Measurements from ENCODE around the gene SGSH.
"Not testable (repeated sequence)": the region's sequence is repeated elsewhere in the genome, so short reads cannot be mapped to it uniquely, and the experiment has no call there.

Gene SGSH

DNA sequence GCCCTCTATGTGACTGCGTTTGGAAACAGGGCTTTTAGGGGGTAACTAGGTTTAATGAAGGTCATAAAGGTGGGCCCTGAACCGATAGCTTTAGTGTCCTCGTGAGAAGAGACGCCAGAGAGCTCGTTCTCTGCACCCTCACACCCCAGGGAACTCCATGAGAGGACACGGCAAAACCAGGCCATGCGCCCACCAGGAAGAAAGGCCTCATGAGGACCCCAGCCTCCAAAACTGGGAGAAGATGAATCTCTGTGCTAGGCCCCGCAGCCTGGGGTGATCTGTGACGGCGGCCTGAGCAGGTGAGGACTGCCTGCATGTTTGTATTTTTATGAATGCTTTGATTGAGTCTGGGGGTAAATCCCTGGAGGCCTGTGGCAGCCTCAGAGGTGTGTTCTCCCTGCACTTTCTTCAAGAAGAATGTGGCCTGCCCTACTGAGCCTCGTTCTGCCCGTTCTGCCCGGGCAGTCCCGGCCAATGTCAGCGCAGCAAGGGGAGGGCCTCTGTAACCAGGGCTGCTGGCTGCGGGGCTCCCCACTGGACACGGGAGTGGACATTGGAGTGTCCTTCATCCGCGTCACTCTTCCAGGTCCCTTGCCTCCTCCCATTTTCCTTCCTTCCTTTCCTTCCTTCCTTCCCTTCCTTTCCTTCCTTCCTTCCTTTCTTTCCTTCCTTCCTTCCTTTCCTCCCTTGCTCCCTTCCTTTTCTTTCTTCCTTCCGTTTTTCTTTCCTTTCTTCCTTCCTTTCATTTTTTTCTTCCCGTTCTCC lies 33.7 kb upstream of the SGSH start:
- no peak for DNase-seq (ENCODE audit: low spot score)

DNA sequence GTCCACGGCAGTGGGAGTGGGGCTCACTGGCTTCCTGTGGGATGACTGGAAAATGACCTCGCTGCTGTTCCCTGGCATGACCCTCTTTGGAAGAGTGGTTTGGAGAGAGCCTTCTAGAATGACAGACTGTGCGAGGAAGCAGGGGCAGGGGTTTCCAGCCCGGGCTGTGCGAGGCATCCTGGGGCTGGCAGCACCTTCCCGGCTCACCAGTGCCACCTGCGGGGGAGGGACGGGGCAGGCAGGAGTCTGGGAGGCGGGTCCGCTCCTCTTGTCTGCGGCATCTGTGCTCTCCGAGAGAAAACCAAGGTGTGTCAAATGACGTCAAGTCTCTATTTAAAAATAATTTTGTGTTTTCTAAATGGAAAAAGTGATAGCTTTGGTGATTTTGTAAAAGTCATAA lies 32.7 kb upstream of the SGSH start:
- DNase-seq (ENCODE audit: low spot score), result peak; percentile 89

DNA sequence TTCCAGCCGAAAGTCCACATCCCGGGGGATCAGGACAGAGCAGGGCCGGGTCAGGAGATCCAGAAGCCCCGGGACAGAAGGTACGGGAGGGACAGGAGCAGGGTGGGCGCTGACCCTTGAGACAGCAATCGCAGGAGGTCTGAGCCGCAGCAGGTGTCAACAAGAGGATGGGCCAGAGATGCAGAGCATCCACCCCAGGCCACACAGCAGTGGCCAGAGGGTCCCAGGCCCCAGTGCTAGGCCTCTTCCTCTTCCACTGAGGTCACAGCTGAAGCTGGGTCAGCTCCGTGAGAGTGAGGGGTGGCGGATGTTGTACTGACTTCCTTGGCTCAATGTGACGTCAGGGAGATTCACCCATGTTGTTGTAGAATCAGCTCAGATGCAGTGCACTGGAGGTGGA lies 31.8 kb upstream of the SGSH start:
- no peak for DNase-seq (ENCODE audit: low spot score)

DNA sequence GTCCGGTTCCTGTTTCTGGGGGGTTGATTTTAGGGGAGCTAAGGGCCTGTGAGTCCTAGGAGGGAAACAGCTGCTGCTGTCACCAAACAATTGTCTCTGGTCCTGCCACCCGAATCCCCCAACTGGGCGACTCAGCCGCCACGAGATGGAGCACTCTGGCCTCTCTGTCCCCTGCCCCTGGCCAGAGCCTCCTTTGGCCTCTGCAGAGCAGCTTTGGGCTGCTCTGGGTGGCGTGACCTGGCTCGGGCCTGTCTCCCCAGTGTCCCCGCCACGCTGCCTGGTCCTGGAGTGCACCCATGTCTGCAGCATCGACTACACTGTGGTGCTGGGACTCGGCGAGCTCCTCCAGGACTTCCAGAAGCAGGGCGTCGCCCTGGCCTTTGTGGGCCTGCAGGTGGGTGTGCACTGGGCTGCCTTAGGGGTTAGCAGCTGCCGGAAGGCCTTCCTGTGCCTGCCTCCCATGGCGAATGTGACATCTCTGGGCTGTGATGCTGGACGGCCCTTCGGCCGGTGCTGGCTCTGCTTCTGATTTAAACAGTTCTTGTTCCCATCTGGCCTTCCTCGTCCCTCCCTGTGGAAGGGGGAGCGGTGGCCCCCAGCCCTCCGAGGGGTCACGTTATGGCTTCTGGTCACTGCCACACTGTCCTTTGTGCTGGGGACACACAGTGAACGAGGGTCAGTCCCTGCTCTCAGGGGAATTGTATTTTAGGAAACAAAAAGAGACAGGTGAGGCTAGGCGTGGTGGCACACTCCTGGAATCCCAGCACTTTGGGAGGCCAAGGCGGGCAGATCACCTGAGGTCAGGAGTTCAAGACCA lies 29.0 kb upstream of the SGSH start:
- DNase-seq (ENCODE audit: low spot score), result no peak

DNA sequence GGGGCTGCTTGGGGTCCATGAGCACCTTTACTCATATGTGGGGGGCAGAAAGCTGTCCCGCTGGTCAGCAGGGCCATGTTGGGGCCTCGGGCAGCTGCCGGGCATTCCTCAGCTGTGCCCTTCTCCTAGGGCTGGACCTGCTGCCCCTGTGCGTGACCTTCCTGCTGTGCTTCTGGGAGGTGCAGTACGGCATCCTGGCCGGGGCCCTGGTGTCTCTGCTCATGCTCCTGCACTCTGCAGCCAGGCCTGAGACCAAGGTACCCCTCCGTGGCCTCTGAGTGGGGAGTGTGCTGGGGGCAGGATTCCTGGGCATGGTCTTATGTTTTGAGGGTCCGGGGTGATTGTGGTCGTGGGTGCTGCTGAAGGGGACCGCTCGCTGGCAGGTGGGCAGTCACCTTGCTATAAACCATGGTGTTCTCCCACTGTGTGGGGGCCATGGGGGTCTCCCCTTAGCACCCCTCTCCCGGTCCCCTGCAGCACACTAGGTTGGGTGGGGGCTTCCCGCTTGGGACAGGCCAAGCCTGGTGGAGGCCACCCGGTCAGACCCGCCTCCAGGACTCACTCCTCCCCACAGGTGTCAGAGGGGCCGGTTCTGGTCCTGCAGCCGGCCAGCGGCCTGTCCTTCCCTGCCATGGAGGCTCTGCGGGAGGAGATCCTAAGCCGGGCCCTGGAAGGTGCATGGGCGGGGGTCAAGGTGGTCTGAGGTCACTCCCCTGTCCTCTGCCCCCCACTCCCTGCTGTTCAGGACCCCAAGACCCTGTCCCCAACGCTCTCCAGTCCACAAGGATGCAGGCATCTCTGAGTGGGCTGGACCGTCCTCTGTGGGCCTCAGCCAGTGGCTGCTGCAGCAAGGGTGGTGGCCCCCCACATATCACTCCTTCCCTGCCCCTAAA lies 28.1 kb upstream of the SGSH start:
- DNase-seq (ENCODE audit: low spot score), result no peak

DNA sequence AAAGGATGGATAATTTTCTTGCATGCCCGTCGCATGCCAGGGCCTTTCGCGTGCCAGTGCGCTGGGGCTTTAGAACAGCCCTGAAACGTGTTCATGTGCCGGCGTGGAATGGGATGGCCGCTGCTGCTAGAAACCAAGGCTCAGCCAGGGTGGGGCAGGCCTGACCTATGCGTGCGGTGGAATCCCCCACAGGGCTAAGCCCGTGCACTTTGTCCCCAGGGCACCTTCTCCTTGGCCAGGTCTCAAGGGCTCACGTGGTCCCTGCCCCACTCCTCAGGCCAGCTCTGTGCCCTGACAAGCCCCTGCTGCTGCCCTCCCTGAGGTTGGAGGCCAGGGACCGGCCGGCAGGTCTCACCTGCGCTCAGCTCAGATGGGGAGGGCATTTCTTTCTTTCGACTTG lies 27.4 kb upstream of the SGSH start:
- no peak for DNase-seq (ENCODE audit: low spot score)

DNA sequence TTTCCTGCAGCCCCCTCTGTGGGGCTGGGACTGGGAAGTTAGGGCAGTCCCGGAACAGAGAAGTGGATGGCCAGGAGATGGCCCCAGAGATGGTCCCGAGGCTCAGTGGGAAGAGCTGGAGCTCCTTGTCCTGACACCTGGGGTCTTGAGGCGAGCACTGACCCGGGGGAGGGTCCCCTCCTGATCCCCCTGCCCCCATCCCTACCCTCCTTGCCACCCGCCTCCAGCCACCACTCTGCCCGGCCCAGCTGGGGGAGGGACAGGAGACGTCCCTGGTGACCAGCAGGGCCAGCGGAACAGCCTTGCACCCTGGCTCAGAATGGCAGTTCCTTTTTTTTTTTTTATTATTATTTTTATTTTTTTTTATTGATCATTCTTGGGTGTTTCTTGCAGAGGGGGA lies 26.6 kb upstream of the SGSH start:
- no peak for DNase-seq (ENCODE audit: low spot score)

DNA sequence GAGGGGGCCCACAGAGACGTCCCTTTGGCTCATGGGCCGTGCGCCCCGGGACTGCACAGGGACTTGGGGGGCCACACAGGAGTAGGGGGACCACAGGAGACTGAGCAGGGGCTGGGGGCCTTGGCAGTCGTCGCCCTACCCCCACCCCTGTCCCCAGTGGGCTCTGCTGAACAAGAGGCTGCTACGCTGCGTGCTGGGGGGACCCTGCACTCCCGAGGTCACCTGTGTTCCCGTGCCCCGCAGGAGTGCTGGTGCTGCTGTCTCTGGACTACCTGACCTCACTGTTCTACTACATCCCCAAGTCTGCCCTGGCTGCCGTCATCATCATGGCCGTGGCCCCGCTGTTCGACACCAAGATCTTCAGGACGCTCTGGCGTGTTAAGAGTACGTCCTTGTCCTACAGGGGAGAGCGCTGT lies 26.1 kb upstream of the SGSH start:
- DNase-seq (ENCODE audit: low spot score), result no peak

DNA sequence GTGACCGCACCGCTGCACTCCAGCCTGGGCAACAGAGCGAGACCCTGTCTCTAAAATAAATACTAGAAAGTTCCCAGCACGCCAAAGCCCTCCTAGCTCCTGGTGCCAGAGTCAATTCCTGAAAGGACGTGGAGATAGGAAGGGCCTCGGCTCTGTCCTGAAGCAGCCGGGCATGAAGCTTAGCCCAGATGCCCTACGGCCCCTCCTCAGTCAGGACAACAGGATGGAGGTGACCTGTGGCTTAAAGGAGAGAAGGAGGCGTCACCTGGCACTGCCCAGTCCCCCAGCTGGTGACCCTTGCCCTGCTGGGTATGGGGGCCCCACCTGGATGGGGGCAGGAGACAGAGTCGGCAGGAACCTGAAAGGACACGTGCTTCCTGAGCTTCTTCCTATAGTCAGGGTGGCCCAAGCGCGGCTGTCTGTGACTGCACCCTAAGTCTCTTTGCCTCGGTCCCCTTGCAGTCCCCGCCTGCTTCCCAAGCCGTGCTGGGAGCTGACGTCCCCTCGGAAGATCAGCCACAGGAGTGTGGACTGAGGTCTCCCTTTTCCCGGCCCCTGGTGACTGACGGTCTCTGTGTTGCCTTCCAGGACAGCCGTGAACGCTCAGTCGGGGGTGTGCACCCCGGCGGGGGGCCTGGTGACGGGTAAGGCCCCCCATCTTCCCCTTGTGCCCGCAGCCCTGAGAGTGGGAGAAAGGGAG lies 25.6 kb upstream of the SGSH start:
- DNase-seq (ENCODE audit: low spot score), result no peak

DNA sequence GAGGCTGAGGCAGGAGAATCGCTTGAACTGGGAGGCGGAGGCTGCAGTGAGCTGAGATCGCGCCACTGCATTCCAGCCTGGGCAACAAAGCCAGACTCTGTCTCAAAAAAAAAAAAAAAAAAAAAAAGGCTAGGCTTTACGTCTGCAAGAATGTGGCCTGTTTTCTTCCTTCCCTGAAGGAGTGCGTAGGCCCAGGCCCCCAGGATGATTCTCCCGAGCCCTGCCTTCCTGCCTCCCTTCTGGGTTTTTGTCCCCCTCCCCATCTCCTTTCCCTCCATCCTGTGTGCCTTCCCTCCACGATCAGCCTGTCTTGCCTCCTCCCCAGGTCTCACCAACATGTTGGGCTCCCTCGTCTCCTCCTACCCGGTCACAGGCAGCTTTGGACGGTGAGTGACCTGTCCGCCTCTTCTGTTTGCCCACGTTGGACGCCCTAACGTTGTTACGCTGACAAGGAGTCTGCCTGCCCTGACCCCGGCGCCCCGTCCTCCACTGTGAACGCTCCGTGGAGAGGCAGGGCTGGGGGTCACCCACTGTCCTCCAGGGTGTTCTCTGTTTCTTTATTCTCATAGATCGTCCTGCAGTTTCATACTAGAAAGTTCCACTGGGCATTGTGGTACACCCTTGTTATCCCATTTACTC lies 24.9 kb upstream of the SGSH start:
- no peak for DNase-seq (ENCODE audit: low spot score)

DNA sequence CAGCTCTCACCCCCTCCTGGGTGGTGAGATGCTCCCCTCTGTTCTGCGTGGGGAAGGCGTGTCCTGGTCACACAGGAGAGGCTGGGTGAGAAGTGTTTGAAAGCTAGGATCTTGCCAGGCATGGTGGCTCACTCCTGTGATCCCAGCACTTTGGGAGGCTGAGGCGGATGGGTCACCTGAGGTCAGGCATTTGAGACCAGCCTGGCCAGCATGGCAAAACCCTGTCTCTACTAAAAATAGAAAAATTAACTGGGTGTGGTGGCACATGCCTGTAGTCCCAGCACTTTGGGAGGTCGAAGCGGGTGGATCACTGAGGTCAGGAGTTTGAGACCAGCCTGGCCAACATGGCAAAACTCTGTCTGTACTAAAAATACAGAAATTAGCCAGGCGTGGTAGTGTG lies 24.3 kb upstream of the SGSH start:
- not testable (repeated sequence) for DNase-seq (ENCODE audit: low spot score)

DNA sequence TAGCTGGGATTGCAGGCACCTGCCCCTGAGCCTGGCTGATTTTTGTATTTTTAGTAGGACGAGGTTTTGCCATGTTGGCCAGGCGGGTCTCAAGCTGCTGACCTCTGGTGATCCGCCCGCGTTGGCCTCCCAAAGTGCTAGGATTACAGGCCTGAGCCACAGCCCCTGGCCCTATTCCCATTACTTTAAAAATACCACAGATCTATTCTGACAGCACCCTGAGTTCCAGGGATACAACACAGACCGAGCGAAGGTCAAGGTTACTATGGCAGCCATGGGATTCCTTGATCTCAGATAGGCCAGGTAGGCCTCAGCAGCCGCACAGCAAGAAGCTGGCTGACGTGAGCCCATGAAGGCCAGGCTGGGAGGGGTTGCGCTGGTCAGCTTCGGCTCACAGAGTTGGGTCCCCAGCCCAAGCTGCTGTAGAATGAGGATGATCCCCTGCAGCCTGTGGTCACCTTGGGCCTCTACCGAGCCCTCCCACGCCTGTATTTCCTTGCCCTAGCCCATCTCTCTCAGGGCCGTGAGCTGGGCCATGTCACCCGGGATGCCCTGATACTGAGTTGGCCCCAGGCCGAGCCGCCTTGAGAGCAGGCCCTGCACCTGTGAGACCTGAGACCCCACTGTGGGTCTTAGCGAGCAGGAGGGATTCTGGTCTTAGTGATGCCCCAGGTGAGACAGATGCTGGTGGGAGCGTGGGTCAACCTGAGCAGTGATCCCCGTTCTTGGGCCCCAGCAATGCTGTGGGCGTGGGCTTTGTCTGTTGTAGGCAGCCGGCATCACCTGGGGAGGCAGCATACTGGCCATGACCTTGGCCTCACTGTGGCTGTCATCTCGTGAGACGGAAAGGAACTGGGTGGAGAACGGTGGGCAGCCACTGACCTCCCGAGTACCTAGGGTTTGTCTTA lies 23.6 kb upstream of the SGSH start:
- DNase-seq (ENCODE audit: low spot score), result no peak

DNA sequence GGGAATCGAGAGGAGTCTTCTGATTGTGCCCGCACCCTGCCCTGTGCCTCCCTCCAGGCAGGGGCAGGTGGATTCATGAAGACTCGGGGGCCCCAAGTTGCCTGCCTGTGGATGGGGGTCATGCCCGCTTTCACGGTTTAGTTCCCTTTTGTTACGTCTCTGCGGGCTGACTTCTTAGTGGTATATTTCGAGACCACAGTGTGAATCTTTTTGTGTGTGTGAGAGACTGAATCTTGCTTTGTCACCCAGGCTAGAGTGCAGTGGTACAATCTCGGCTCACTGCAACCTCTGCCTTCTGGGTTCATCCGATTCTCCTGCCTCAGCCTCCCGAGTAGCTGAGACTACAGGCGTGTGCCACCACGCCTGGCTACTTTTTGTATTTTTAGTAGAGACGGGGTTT lies 22.4 kb upstream of the SGSH start:
- no peak for DNase-seq (ENCODE audit: low spot score)

DNA sequence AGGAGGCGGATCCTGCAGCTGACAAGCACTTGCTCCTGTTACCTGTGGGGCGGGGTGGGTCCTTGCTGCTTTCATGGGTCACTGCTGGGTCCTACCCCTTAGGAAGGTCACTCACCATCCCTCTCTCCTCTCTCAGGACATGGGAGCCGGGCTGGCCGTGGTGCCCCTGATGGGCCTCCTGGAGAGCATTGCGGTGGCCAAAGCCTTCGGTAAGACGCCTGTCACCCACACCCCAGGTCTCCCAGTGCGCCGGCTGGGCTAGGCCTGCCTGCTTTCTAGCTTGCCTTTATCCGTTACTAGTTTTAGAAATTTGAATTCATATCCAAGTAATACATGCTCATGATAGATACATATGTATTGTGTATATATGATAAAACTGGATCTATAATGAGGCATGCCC lies 17.3 kb upstream of the SGSH start:
- DNase-seq (ENCODE audit: low spot score), result no peak

DNA sequence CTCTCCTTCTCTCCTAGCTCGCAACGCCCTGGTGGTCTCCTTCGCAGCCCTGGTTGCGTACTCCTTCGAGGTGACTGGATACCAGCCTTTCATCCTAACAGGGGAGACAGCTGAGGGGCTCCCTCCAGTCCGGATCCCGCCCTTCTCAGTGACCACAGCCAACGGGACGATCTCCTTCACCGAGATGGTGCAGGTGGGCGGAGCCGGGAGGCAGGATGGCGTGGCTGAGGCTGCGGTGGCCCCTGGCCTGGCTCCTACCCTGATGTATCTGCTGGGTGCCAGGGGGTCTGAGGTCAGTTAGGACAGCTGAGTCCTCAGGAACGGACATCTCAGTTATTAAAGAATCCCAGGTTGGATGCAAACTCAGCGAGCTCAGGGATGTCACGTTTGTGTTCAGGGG lies 16.8 kb upstream of the SGSH start:
- DNase-seq (ENCODE audit: low spot score), result no peak

DNA sequence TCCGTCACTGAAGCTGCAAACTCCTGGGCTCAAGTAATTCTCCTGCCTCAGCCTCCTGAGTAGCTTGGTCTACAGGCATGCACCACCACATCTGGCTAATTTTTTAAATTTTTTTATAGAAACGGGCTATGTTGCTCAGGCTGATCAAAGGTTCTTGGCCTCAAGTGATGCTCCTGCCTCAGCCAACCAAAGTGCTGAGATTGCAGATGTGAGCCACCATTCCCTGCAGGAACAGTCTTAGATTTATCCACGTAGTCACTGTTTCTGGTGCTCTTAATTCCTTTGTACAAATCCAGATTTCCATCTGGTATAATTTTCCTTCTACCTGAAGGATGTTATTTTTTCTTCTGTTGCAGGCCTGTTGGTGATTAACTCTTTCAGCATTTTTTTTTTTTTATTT lies 13.1 kb upstream of the SGSH start:
- DNase-seq (ENCODE audit: low spot score), result no peak

DNA sequence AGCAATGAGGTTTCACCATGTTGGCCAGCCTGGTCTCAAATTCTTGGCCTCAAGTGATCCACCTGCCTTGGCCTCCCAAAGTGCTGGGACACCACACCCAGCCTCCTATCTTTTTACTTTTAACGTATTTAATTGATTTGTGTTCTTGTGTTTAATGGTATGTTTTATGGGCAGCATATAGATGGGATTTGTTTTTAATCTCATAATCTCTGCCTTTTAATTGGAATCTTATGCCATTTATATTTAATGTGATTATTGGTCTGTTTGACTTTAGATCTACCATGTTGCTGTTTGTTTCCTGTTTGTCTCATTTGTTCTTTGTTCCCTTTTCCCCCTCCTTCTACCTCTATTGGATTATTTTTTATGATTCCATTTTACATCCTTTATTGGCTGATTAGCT lies 12.3 kb upstream of the SGSH start:
- DNase-seq (ENCODE audit: low spot score), result no peak

DNA sequence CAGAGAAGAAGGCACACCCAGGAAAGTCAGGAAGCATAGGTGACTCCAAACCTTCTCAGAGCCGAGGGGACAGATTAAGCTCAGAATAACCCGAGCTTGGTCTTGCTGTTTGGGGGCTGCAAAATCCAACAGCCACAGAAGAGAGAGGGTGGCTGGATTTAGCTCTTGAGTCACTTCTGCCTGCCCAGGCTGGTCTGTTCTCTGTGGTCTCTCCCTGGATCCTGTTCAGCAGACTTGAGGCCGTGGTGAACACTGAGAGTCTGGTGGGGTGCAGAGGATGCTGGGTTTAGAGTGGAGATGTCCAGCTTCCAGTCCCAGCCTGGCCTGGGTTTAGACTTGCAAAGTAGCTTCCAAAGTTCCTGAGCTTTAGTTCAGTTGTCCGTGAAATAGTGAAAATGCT lies 8.9 kb upstream of the SGSH start:
- no peak for DNase-seq (ENCODE audit: low spot score)

DNA sequence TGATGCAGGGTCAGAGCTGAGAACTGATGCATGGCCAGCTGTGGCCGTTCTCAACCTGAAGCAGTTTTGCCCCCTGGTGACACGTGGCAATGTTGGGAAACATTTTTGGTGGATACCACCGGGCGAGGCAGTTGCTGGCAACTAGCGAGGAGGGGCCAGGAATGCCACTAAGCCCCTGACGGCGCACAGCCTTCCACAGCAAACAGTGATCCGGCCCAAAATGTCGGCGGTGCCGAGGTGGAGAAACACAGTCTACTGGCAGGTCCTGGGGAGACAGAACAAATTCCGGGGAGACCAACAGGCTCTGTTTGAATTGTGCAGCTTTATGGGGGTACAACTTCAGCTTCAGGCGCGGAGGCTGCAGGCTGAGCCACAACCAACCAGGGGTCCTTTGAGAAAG lies 8.3 kb upstream of the SGSH start:
- no peak for DNase-seq (ENCODE audit: low spot score)

DNA sequence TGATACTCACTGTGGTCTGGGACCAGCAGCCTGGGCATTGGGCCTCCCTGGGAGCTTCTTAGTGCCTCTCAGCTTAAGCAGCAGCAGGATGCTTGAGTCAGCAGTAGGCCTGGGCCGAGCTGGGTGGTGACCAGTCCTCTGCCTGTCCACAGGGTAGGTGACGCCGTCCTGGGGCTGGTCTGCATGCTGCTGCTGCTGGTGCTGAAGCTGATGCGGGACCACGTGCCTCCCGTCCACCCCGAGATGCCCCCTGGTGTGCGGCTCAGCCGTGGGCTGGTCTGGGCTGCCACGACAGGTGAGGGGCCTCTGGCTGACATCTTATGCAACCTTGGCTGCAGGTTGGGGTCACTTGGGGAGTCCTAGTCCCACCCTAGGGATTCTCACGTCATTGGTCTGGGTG lies 7.5 kb upstream of the SGSH start:
- DNase-seq (ENCODE audit: low spot score), result no peak

DNA sequence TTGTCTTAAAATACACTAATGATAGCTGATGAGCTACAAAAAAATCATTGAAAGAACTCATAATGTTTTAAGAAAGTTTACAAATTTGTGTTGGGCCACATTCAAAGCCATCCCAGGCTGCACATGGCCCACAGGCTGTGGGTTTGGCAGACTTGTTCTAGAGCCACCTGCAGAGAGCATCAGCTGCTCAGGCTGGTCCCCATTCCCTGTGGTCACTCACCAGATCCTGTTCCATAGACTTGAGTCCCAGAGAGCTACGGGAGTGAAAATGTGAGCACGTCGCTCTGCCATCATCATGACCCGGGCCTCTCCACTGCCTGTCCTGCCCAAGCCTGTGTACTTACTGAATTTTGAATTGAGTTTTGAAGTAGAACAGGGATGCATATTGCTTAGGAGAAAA lies 7.0 kb upstream of the SGSH start:
- DNase-seq (ENCODE audit: low spot score), result no peak
